HFF-Myc (cell line): ENCODE measurements around the gene ABLIM1.

Experiments
- DNase-seq: peaks from one replicate; pipeline ENCODE4 v3.0.0-alpha.2; 2011; ENCODE audit warnings: low read depth; ENCODE audit errors: extremely low read depth
- H3K4me3 ChIP-seq: replicated peaks from 2 replicates; pipeline ENCODE4 v1.5.1; 2011; ENCODE audit warnings: low read depth, mild to moderate bottlenecking, control low read depth, low read length
- TF ChIP-seq, protein P1 (sequence below): IDR thresholded peaks from 2 replicates; pipeline ENCODE4 v1.5.1; 2012; ENCODE audit warnings: mild to moderate bottlenecking, low read depth, low read length, control low read depth; ENCODE audit errors: missing control alignments

Gene ABLIM1

DNA sequence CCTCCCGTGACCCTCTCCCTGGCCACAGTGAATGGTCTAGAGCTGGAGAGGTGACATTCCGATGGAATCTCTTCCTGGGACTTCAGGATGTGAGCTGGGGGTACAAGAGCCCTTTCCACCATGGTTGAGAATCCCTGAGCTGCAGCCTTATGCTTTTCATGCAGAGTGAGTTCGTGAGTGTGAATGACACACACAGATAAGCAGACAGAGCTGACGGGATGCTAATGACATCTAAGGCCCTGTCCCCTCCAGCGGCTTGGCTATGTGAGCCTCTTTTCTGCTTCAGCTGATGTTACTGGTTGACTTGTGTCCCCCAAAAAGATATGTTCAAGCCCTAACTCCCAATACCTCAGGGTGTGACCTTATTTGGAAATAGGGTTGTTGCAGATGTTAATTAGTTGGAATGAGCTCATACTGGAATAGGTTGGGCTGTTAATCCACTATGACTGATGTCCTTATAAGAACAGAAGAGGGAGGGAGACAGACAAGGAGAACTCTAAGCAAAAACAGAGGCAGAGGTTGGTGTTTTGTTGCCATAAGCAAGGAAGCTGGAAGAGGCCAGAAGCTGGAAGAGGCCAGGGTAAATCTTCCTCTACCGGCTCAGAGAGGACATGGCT, 142.7 kb downstream of the ABLIM1 start:
- DNase-seq: no peak
- TF ChIP-seq, protein P1, sequence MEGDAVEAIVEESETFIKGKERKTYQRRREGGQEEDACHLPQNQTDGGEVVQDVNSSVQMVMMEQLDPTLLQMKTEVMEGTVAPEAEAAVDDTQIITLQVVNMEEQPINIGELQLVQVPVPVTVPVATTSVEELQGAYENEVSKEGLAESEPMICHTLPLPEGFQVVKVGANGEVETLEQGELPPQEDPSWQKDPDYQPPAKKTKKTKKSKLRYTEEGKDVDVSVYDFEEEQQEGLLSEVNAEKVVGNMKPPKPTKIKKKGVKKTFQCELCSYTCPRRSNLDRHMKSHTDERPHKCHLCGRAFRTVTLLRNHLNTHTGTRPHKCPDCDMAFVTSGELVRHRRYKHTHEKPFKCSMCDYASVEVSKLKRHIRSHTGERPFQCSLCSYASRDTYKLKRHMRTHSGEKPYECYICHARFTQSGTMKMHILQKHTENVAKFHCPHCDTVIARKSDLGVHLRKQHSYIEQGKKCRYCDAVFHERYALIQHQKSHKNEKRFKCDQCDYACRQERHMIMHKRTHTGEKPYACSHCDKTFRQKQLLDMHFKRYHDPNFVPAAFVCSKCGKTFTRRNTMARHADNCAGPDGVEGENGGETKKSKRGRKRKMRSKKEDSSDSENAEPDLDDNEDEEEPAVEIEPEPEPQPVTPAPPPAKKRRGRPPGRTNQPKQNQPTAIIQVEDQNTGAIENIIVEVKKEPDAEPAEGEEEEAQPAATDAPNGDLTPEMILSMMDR: no peak

GRCh38 chr10:114513381-114513792, 144.7 kb downstream of the ABLIM1 start:
- DNase-seq: no peak
- TF ChIP-seq, protein P1: no peak
- no peak overlapping the region for H3K4me3 ChIP-seq

More for the DNA sequence above, 142.7 kb downstream of the ABLIM1 start:
- H3K4me3 ChIP-seq: no peak overlapping the region

DNA sequence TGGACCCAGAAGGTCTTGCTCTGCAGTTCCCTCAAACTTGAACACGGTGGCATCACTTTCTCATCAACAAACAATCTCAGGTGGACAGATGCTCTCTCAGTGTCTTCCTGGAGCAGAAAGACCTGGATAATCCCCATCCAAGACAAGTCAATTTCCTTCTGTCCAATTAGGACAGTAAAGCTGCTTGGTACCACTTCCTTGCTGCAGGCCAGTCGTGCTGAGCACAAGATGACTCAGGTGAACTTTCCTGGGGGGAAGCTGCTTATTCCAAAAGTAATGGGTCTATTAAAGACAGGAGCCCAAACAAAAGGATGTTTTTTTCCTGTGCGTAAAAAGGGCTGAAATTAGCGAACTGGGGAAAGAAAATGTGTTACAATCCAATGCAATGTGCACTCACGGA, 146.2 kb downstream of the ABLIM1 start:
- no peak overlapping the region for H3K4me3 ChIP-seq
- TF ChIP-seq, protein P1: no peak
- DNase-seq: no peak

DNA sequence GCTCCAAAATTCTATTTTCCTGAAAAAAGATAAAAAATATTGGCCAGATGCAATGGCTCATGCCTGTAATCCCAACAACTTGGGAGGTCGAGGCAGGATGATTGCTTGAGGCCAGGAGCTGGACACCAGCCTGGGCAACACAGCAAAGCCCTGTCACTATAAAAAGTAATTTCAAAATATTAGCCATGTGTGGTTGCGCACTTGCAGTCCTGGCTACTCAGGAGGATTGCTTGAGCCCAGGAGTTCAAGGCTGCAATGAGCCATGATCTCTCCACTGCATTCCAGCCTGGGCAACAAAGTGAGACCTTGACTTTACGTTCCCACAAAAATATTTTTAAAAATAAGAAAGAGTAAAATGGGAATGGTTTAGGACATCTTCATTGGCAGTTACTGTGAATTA, 149.7 kb downstream of the ABLIM1 start:
- DNase-seq: no peak
- TF ChIP-seq, protein P1: no peak
- no peak overlapping the region for H3K4me3 ChIP-seq

- TF ChIP-seq, protein P1: no peak
- DNase-seq: no peak
- H3K4me3 ChIP-seq: no peak overlapping the region
Observed at GRCh38 chr10:114507449-114507848, 150.6 kb downstream of the ABLIM1 start.

DNA sequence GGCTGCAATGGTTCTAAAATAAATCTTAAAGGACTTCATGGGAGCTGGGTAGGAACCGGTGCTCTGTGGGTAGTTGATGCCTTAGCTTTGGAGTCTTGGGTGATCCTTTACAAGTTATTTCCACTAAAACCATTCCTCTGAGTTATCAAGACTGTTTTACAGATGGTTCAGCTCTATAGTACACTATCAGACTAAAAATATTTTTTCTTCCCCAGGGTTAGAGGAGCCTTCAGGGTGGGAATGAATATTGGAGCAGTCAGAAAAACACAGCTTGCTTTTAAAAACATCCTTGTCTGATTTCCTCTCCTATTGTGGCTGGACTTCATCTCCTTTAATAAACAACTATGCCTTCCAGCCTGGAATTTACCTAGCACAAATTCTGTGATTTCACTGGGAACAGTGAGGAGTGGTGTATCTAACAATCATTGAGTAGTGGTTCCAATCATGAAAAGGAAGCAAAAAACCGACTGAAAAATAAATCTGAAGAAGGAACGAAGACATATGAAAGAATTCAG, 151.1 kb downstream of the ABLIM1 start:
- TF ChIP-seq, protein P1: no peak
- no peak overlapping the region for H3K4me3 ChIP-seq
- no peak for DNase-seq
